ENCODE data around the gene BUD23.
"Not testable (repeated sequence)": the region's sequence is repeated elsewhere in the genome, so short reads cannot be mapped to it uniquely, and the experiment has no call there.

BUD23 gene

DNA sequence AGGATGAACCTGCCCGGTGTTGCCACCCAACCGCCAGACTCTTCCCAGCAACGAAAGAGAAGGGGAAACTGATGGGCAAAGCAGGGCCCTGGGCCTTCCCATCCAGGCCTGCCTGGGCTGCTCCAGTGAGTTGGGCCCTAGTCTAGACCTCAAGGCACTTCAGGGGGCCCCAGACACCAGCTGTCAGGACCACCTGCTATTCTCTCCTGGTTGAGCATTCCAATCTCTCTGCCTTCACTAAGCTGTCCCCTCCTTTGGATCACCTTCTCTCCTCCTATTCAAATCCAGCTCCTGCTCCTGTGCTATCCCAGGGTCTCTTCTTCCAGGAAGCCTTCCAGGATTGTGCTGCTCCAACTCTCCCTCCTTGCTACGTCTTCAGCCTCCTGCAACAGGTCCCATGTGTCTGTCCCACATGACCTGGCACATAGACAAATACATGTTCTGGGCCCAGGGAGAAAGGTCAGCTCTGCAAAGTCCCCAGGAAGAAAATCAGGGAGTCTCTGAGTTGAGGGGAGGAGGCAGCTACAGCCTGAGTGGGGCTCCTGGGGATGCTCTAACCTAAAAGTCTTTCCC, 33.0 kb downstream of the BUD23 start:
- TF ChIP-seq, protein P1, sequence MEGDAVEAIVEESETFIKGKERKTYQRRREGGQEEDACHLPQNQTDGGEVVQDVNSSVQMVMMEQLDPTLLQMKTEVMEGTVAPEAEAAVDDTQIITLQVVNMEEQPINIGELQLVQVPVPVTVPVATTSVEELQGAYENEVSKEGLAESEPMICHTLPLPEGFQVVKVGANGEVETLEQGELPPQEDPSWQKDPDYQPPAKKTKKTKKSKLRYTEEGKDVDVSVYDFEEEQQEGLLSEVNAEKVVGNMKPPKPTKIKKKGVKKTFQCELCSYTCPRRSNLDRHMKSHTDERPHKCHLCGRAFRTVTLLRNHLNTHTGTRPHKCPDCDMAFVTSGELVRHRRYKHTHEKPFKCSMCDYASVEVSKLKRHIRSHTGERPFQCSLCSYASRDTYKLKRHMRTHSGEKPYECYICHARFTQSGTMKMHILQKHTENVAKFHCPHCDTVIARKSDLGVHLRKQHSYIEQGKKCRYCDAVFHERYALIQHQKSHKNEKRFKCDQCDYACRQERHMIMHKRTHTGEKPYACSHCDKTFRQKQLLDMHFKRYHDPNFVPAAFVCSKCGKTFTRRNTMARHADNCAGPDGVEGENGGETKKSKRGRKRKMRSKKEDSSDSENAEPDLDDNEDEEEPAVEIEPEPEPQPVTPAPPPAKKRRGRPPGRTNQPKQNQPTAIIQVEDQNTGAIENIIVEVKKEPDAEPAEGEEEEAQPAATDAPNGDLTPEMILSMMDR (IDR thresholded peaks at IDR 0.05; ENCODE audit: low read length, missing control alignments): no peak
- DNase-seq (ENCODE audit: low read depth): no peak
- no peak overlapping the region for H3K4me3 ChIP-seq (replicated peaks; ENCODE audit: low read depth, low read length)

DNA sequence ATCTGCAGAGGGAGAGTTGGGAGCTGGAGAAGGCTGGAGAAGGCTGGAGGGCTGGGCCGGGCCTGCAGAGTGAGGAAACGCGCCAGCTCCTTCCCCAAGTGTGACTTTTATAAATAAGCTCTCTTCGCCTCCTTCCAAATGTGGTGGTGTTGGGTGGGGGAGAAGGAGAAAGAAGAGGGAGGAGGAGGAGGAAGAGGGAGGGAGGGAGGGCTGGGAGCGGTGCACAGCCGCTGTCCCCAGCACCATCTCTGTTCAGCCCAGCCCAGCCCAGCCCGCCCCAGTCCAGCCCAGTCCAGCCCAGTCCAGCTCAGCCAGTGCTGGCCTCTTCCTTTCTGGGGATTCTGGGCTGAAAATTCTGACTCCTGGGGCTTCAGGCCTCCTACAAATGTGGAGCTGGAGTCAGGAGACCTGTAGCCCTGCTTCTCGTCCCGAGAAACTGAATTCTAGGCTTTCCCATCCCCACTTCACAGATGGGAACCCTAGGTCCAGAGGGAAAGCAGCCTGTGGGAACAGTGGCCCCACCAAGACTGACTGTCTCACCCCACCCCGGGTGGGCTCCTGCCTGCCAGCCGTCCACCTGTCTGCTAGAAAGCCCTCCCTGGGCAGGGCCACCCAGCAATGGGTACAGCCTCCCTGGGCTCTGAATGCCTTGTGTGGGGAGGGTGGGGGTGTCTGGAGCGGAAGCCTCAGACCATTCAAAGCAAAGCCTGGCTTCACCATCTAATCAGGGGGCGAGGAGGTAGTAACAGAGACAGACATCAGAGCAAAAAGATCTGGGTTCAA, 33.8 kb downstream of the BUD23 start:
- no peak for DNase-seq (ENCODE audit: low read depth)
- TF ChIP-seq, protein P1 (IDR thresholded peaks at IDR 0.05; ENCODE audit: low read length, missing control alignments): no peak
- H3K4me3 ChIP-seq (replicated peaks; ENCODE audit: low read depth, low read length): peak overlapping the region; percentile 81

DNA sequence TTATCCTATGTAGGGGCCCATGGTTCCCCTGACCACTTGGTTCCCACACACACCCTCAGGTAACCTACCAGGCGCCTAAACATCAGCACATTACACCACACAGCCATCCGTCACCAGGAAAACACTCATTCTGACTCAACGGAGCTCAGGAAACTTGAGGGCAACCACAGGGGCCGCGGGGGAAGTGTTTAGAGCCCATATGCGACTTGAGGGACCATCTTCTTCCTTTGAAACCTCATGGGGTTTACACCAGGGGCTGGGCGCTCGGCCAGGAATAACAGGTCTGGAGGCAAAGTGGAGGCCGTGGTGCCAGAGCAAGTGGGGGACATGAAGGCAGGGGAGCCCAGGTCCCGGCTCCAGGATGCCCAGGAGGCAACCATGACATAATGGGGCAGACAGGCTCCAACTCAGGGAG, 34.6 kb downstream of the BUD23 start:
- TF ChIP-seq, protein P1 (IDR thresholded peaks at IDR 0.05; ENCODE audit: low read length, missing control alignments): no peak
- peak overlapping the region; percentile 81 for H3K4me3 ChIP-seq (replicated peaks; ENCODE audit: low read depth, low read length)
- DNase-seq (ENCODE audit: low read depth): peak; percentile 84

DNA sequence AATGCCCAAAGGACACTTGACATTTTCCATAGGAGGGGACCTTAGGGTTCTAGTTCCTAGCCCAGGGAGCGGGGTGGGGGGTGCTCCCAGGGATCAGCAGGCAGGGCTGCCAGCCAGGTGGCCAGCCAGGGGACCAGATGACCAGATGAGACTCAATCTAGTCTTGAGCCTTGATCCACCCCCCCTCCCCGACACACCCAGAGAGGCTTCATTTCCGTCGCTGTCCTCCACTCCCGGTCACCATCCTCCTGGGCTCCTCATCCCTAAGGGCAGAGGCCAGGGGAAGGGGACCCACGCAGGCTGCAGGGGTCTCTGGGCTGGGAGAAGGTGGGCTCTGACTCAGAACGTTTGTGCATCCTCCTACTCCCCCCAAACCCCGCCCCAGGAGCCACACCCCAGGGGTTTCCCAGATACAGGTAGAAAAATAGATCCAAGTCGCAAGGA, 35.1 kb downstream of the BUD23 start:
- TF ChIP-seq, protein P1 (IDR thresholded peaks at IDR 0.05; ENCODE audit: low read length, missing control alignments): no peak
- peak overlapping the region; percentile 81 for H3K4me3 ChIP-seq (replicated peaks; ENCODE audit: low read depth, low read length)
- no peak for DNase-seq (ENCODE audit: low read depth)

DNA sequence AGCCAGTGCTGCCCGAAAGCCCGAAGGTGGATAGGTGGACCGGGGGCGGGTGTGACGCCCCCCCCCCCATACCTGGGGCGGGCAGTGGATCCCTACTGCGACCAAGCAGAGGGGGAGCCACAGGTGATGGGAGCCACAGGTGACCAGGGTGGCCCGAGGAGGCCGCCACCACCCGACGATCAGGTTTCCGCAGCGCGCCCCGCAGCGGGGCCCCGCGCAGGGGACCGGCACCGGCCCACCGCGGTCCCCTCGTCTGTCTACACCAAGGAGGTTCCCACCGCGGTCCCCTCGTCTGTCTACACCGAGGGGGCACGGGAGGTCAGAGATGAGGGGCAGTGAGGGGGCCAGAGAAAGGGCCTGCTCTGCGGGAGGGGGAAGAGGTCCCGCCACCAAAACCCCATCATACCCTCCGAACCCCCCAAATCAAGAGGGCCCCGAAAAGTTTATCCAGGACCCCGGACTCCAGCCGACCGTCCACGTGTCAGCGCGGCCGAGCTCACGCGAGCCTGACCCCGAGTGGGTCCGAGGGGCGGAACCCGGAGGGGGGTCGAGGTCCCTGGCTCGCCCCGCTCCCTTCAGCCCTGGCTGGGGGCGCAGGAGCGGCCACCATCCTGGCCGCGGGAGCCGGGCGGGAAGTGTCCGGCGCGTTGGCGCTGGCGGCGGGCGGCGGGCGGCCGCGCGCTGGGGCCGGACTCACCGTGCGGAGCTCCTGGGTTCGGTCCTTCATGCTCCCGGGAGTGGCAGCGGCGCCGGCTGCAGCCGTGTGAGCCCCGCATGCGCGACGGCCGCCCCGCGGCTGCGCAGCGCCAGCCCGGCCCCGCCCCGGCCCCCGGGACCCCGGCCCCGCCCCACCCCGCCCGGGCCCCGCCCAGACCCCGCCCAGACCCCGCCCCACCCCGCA, 35.8 kb downstream of the BUD23 start, which contains the start of gene STX1A:
STX1A (minus strand) TSS at position 765 of the 901 bp plus-strand sequence; CDS start at position 727, 38 bp downstream.
- H3K4me3 ChIP-seq (replicated peaks; ENCODE audit: low read depth, low read length): peak within 1 kb of the TSS; percentile 81
- TF ChIP-seq, protein P1 (IDR thresholded peaks at IDR 0.05; ENCODE audit: low read length, missing control alignments): no peak
- peak; percentile 66 for DNase-seq (ENCODE audit: low read depth)

DNA sequence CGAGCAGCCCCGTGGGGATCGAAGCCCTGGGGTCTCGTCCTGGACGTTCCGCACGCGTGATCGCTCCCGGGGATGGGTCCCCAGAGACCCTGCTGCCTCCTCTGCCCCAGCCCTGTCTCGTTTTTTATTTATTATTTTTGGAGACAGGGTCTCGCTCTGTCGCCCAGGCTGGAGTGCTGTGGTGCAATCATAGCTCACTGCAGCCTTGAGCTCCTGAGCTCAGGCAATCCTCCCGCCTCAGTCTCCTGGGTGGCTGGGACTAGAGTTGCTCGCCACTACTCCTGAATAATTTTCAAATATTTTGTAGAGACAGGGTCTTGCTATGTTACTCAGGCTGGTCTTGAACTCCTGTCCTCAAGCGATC, 36.4 kb downstream of the BUD23 start:
- DNase-seq (ENCODE audit: low read depth): no peak
- TF ChIP-seq, protein P1 (IDR thresholded peaks at IDR 0.05; ENCODE audit: low read length, missing control alignments): no peak
- H3K4me3 ChIP-seq (replicated peaks; ENCODE audit: low read depth, low read length): peak overlapping the region; percentile 45

DNA sequence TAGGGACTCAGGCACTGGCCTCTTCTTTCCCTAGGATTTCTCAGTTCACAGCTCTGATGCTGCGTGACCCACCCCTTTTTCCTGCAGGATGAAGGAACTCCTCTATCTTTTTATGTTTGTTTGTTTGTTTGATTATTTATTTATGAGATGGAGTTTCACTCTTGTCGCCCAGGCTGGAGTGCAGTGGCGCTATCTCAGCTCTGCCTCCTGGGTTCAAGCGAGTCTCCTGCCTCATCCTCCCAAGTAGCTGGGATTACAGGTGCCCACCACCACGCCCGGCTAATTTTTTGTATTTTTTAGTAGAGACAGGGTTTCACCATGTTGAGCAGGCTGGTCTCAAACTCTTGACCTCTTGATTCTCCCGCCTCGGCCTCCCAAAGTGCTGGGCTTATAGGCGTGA, 37.0 kb downstream of the BUD23 start:
- not testable (repeated sequence) for DNase-seq (ENCODE audit: low read depth); H3K4me3 ChIP-seq (replicated peaks; ENCODE audit: low read depth, low read length)

Measured in fibroblast of pulmonary artery (primary cell).